AG10803 (cell line): Measurements from ENCODE around the gene C2.
A peak's percentile ranks its signal among the peaks of the same experiment; 100 is the strongest.
"Not testable (repeated sequence)": the region's sequence is repeated elsewhere in the genome, so short reads cannot be mapped to it uniquely, and the experiment has no call there.

Experiments
- DNase-seq: peaks from one replicate; pipeline ENCODE4 v3.0.0; 2010; ENCODE audit warnings: low read depth
- H3K4me3 ChIP-seq: 2 replicates; pipeline ENCODE4 v1.5.1; 2011; ENCODE audit warnings: mild to moderate bottlenecking, low read length, control low read depth
- TF ChIP-seq, protein P1 (sequence below): conservative IDR thresholded peaks from 2 replicates; pipeline ENCODE4 v1.5.1; 2011; ENCODE audit warnings: mild to moderate bottlenecking, low read length, control low read depth, inconsistent platforms

C2 gene

DNA sequence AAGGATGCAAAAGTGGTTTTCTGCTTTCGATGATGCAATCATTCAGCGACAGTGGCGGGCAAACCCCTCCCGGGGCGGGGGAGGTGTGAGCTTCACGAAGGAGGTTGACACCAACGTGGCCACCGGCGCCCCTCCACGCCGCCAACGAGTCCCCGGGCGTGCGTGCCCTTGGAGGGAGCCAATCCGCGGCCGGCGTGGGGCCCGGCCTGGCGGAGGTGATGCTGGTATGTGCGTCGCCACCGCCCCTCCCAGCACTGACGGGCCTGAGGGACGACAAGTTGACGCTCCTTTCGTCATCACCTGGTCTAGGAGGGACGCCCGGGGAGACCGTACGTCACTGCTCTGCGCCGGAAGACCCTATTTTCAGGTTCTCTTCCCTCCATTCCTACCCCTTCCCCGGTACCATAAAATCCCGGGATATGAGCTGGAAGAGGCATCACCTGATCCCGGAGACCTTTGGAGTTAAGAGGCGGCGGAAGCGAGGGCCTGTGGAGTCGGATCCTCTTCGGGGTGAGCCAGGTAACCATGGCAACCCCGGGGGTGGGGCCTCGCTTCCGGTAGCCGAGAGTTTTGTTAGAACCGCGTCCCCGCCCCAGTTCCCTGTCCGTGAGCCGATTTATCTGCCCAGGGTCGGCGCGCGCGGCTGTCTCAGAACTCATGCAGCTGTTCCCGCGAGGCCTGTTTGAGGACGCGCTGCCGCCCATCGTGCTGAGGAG lies 44.6 kb downstream of the C2 start, which contains the start of gene DXO:
TSS of gene DXO (minus strand) at position 146 of the 716 bp plus-strand sequence. CDS start 463 bp downstream, outside the sequence.
- peak; percentile 99 for DNase-seq
- H3K4me3 ChIP-seq = peak within 1 kb of the TSS; percentile 94
- TF ChIP-seq, protein P1, sequence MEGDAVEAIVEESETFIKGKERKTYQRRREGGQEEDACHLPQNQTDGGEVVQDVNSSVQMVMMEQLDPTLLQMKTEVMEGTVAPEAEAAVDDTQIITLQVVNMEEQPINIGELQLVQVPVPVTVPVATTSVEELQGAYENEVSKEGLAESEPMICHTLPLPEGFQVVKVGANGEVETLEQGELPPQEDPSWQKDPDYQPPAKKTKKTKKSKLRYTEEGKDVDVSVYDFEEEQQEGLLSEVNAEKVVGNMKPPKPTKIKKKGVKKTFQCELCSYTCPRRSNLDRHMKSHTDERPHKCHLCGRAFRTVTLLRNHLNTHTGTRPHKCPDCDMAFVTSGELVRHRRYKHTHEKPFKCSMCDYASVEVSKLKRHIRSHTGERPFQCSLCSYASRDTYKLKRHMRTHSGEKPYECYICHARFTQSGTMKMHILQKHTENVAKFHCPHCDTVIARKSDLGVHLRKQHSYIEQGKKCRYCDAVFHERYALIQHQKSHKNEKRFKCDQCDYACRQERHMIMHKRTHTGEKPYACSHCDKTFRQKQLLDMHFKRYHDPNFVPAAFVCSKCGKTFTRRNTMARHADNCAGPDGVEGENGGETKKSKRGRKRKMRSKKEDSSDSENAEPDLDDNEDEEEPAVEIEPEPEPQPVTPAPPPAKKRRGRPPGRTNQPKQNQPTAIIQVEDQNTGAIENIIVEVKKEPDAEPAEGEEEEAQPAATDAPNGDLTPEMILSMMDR = no peak

DNA sequence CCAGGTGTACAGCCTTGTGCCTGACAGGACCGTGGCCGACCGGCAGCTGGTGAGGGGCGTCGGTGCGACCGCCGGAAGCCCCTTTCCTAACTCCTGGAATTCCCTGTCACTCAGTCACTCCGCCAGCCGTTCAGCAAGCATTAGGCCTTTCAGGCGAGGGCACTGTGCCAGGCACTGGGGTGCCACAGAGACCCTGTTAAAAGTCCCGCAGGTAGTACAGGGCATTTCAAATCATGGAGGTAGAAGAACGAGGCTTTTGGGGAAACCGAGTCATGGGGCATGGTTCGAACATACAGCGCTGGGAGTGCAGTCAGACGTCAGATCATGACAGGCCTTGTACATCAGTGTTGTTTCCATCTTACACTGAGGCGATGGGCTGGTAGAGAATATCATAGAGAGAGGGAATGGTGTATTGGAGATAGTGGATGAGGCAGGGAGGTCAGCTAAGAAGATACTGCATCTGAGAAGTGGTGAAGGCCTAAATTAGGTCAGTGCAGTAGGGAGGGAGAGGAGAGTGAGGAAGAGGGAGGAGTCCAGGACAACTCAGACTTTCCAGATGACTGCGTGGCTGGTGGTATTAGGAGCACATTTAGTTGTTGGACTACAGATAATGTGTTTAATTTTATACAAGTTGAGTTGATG lies 45.3 kb downstream of the C2 start:
- TF ChIP-seq, protein P1 = no peak
- DNase-seq = peak; percentile 55
- peak overlapping the region; percentile 94 for H3K4me3 ChIP-seq

DNA sequence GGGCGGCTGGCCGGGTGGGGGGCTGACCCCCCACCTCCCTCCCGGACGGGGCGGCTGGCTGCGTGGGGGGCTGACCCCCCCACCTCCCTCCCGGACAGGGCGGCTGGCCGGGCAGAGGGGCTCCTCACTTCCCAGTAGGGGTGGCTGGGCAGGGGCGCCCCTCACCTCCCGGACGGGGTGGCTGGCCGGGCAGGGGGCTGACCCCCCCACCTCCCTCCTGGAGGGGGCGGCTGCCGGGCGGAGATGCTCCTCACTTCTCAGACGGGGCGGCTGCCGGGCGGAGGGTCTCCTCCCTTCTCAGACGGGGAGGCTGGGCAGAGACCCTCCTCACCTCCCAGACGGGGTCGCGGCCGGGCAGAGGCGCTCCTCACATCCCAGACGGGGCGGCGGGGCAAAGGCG lies 48.5 kb downstream of the C2 start:
- not testable (repeated sequence) for DNase-seq, H3K4me3 ChIP-seq

DNA sequence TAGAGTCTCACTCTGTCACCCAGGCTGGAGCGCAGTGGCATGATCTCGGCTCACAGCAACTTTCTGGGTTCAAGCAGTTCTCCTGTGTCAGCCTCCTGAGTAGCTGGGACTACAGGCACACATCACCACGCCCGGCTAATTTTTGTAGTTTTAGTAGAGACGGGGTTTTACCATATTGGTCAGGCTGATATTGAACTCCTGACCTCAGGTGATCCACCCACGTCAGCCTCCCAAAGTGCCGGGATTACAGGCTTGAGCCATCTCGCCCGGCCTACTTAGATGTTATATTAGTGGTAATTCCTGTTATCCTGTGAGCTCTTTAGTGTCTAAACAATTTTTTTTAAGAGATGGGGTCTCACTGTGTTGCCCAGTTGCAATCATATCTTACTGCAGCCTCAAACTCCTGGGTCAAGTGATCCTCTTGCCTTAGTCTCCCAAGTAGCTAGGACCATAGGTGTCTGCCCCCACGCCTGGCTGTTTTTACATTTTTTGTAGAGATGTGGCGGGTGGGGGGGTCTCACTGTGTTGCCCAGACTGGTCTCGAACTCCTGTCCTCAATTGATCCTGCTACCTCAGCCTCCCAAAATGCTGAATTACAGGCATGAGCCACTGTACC lies 50.4 kb downstream of the C2 start:
- no peak for DNase-seq
- TF ChIP-seq, protein P1 = no peak
- H3K4me3 ChIP-seq = no peak overlapping the region

DNA sequence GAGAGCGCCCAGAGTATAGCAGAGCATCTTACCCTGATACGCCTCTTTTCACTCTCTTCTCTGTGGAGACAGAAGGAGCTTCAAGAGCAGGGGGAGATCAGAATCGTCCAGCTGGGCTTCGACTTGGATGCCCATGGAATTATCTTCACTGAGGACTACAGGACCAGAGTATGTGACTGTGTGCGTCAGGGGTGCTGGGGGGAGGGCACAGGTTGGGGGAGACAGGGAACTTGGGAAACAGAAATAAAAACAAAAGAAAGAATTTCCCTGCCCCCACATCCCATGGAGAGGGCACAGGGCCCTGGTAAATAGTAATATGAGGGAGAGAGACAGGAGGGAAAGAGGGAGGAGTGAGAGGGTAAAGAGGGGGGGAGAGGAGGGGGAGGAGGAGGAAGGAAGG lies 51.3 kb downstream of the C2 start:
- H3K4me3 ChIP-seq = no peak overlapping the region
- TF ChIP-seq, protein P1 = no peak
- no peak for DNase-seq

DNA sequence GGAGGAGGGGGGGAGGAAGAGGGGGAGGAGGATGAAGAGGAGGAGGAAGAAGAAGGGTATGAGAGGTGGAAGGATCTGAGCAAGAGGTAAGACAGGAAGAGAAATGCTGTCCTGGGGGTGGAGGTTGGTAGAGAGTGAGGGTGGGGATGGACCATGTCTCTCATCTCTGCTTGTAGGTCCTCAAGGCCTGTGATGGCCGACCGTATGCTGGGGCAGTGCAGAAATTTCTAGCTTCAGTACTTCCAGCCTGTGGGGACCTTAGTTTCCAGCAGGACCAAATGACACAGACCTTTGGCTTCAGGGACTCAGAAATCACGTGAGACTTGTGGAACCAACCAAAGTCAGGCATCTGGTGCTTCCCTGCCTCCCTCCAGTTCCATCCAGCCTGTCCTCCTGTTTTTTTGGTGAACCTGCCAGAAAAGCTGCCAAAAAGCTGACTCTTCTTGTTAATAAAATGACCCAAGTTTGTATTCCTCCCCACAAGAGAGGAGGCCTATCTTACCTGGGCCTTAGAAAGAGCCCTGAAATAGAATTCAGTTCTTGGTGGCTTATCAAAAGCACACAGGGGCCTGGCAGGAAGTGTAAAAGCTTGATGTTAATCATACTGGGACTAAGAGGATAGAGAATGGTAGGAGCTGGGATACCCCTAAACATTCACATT lies 51.9 kb downstream of the C2 start:
- no peak for DNase-seq

DNA sequence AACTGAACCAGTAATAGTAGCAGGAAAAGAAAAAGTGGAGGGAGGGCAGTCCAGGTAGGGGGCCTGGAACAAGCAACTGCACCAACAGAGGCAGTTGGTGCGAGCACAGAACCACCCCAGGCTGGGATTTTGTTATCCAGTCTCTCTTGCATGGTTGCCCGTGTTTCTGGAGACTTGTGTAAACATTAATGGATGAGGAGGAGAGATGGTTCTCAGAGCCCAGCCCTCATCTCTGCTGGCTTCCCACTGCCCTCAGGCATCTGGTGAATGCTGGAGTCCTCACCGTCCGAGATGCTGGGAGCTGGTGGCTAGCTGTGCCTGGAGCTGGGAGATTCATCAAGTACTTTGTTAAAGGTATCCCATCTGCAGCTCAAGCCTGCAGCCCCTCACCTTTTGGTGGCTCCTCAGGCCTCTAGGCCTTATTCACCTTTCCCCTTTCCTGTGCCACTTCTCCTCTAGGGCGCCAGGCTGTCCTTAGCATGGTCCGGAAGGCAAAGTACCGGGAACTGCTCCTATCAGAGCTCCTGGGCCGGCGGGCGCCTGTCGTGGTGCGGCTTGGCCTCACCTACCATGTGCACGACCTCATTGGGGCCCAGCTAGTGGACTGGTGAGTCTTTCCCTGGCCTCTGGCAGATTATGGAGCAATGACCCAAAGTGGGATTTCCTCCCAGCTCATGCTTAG lies 52.8 kb downstream of the C2 start:
- DNase-seq, H3K4me3 ChIP-seq: not testable (repeated sequence)

More for the DNA sequence above, 51.9 kb downstream of the C2 start:
- TF ChIP-seq, protein P1 = no peak
- H3K4me3 ChIP-seq = no peak overlapping the region

DNA sequence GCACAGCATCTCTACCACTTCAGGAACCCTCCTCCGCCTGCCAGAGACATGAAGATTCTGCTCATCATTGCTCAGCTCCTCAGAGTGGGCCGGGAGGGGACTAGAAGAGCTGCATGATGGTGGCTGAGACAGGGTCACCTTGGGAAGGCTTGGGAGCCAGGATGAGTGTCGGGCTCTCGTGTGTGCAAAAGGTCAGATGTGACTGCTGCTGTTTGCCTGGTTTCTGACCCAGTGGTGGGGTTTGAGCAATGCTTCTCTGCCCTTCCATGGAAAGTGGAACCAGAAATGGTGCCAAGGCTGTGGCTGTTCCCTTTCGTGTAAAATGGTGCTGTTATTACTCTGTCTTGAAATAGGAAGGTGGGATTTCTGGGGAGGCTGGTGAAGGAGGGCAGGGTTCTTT lies 53.5 kb downstream of the C2 start:
- DNase-seq = not testable (repeated sequence)

DNA sequence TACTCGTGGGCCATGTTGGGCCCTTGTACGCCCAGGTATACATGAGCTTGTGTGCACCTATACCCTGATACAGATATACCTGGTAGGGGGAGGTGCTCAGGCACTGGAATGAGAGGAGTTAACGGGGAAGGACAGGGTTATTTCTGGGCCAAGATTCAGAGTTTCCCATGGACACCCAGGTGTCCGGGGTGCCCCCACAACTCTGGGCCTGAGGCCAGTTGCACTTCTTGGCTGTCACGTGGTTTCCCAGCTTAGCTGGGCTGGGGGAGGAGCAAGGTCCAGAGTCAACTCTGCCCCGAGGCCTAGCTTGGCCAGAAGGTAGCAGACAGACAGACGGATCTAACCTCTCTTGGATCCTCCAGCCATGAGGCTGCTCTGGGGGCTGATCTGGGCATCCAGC lies 54.2 kb downstream of the C2 start, which contains the start of gene C4A:
TSS of gene C4A (plus strand) at position 314 of the 400 bp plus-strand sequence. CDS start at position 365, 51 bp downstream.
- not testable (repeated sequence) for H3K4me3 ChIP-seq, DNase-seq

More for the DNA sequence above, 53.5 kb downstream of the C2 start:
- H3K4me3 ChIP-seq = not testable (repeated sequence)

DNA sequence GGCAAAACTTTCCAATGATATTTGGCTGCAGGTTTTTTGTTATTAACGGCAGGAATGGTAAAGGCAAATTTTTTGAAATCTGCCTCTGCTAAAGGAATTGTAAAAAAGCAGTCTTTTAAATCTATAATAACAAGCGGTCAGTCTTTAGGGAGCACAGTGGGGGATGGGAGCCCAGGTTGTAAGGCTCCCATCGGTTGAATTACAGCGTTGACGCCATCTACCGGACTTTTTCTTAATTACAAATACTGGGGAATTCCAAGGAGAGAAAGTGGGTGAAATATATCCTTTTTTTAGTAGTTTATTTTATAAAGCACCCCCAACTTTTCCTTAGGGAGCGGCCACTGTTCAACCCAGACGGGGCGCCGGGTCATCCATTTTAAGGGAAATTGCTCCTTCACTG lies 61.8 kb downstream of the C2 start:
- H3K4me3 ChIP-seq = not testable (repeated sequence)

DNA sequence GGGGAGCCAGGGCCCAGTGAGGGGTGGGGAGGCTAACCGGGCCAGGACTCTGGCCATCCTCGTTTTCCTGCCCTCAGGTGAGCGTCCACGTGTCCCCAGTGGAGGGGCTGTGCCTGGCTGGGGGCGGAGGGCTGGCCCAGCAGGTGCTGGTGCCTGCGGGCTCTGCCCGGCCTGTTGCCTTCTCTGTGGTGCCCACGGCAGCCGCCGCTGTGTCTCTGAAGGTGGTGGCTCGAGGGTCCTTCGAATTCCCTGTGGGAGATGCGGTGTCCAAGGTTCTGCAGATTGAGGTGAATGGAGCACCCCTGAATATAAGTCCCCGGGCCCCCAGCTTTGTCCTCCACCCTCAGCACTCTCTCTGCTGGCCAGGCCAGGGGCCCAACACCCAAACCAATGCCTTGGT lies 66.9 kb downstream of the C2 start:
- DNase-seq, H3K4me3 ChIP-seq: not testable (repeated sequence)

More for the DNA sequence above, 61.8 kb downstream of the C2 start:
- DNase-seq = not testable (repeated sequence)
